ENCODE results near the gene SETD1A. TPM values are rescaled to one million over a fixed set of nuclear protein-coding genes. Genes with fewer than 3 reads are reported as not detected.

Gene SETD1A
- total RNA-seq, 2 donors from 2014 or later = 23.8 to 25.0 TPM

GRCh38 chr16:30941600-30942425 lies 15.7 kb upstream of the SETD1A start:
- H3K4me1 ChIP-seq (ENCODE audit: control insufficient read depth, insufficient read depth, low read length) = peaks cover 6% of the 10 kb centered on the region
- TF ChIP-seq CTCF (conservative IDR thresholded peaks at IDR 0.05) = peak; percentile 88
- H3K9me3 Mint-ChIP-seq = no peaks in the 10 kb centered on the region
- H3K4me3 ChIP-seq (ENCODE audit: low read length) = no peak overlapping the region
- H3K27me3 Mint-ChIP-seq (ENCODE audit: insufficient read depth) = no peaks in the 10 kb centered on the region
- H3K4me3 Mint-ChIP-seq = no peak overlapping the region
- peak; percentile 93 for DNase-seq
- WGBS, 2 experiments (ENCODE audit: insufficient coverage in 1 of 2, insufficient read length in 1 of 2) = 36 to 38% methylated on average over 11 to 15 of the region's 15 CpGs
- H3K36me3 Mint-ChIP-seq (ENCODE audit: low read depth) = peaks cover 68% of the 10 kb centered on the region
- peaks cover 80% of the 10 kb centered on the region for H3K36me3 ChIP-seq (ENCODE audit: control insufficient read depth, insufficient read depth, low read length)
- peak overlapping the region; percentile 52 for H3K27ac Mint-ChIP-seq
- H3K27ac ChIP-seq (ENCODE audit: low read depth, low read length) = no peak overlapping the region
- peaks cover 3% of the 10 kb centered on the region for H3K4me1 Mint-ChIP-seq
- H3K9ac ChIP-seq (ENCODE audit: extremely low read depth, low read length, poor library complexity, severe bottlenecking) = no peak overlapping the region
- H3K27me3 ChIP-seq (ENCODE audit: control insufficient read depth, insufficient read depth, low read length, poor library complexity, severe bottlenecking) = no peaks in the 10 kb centered on the region
- H3K9me3 ChIP-seq (ENCODE audit: control insufficient read depth, low read length) = no peaks in the 10 kb centered on the region

GRCh38 chr16:30942426-30942806 lies 15.1 kb upstream of the SETD1A start:
- peaks cover 8% of the 10 kb centered on the region for H3K4me1 Mint-ChIP-seq
- no peak overlapping the region for H3K27ac Mint-ChIP-seq
- H3K36me3 ChIP-seq (ENCODE audit: control insufficient read depth, insufficient read depth, low read length) = peaks cover 79% of the 10 kb centered on the region
- no peaks in the 10 kb centered on the region for H3K27me3 Mint-ChIP-seq (ENCODE audit: insufficient read depth)
- H3K9me3 ChIP-seq (ENCODE audit: control insufficient read depth, low read length) = no peaks in the 10 kb centered on the region
- H3K27me3 ChIP-seq (ENCODE audit: control insufficient read depth, insufficient read depth, low read length, poor library complexity, severe bottlenecking) = no peaks in the 10 kb centered on the region
- H3K9ac ChIP-seq (ENCODE audit: extremely low read depth, low read length, poor library complexity, severe bottlenecking) = no peak overlapping the region
- H3K4me3 Mint-ChIP-seq = no peak overlapping the region
- no peak for TF ChIP-seq CTCF (conservative IDR thresholded peaks at IDR 0.05)
- 73 to 80% methylated on average over 3 to 4 of the region's 4 CpGs for WGBS, 2 experiments (ENCODE audit: insufficient coverage in 1 of 2, insufficient read length in 1 of 2)
- H3K4me1 ChIP-seq (ENCODE audit: control insufficient read depth, insufficient read depth, low read length) = peaks cover 12% of the 10 kb centered on the region
- peak; percentile 55 for DNase-seq
- H3K4me3 ChIP-seq (ENCODE audit: low read length) = no peak overlapping the region
- H3K27ac ChIP-seq (ENCODE audit: low read depth, low read length) = no peak overlapping the region
- no peaks in the 10 kb centered on the region for H3K9me3 Mint-ChIP-seq
- peaks cover 67% of the 10 kb centered on the region for H3K36me3 Mint-ChIP-seq (ENCODE audit: low read depth)

GRCh38 chr16:30944352-30944751 lies 13.2 kb upstream of the SETD1A start:
- Histone ChIP-seq H3K4me3 (ENCODE audit: low read length) (no peak overlapping the region), H3K36me3 (ENCODE audit: control insufficient read depth, insufficient read depth, low read length) (peaks cover 66% of the 10 kb centered on the region), H3K27me3 (ENCODE audit: control insufficient read depth, insufficient read depth, low read length, poor library complexity, severe bottlenecking) (no peaks in the 10 kb centered on the region), H3K4me1 (ENCODE audit: control insufficient read depth, insufficient read depth, low read length) (peaks cover 16% of the 10 kb centered on the region), H3K9me3 (ENCODE audit: control insufficient read depth, low read length) (no peaks in the 10 kb centered on the region), H3K27ac (ENCODE audit: low read depth, low read length) (no peak overlapping the region), H3K9ac (ENCODE audit: extremely low read depth, low read length, poor library complexity, severe bottlenecking) (no peak overlapping the region)
- H3K9me3 Mint-ChIP-seq = no peaks in the 10 kb centered on the region
- DNase-seq = no peak
- TF ChIP-seq CTCF (conservative IDR thresholded peaks at IDR 0.05) = no peak
- peaks cover 10% of the 10 kb centered on the region for H3K4me1 Mint-ChIP-seq
- H3K36me3 Mint-ChIP-seq (ENCODE audit: low read depth) = peaks cover 57% of the 10 kb centered on the region
- H3K4me3 Mint-ChIP-seq = no peak overlapping the region
- H3K27ac Mint-ChIP-seq = no peak overlapping the region
- no peaks in the 10 kb centered on the region for H3K27me3 Mint-ChIP-seq (ENCODE audit: insufficient read depth)

Data from endodermal cell (in vitro differentiated cells).